K562 (cell line): ENCODE measurements around the gene LOXL3. TPM values are rescaled to one million over a fixed set of nuclear protein-coding genes. Genes with fewer than 3 reads are reported as not detected.

Experiments
- ATF4 ChIP-seq: fragments of 450-650 bp; formaldehyde crosslinking; IDR thresholded peaks from 2 replicates; pipeline ENCODE4 v1.4.0; 2022; ENCODE audit warnings: mild to moderate bottlenecking, moderate library complexity
- CEBPB ChIP-seq: fragments of 450-650 bp; IDR thresholded peaks from 2 replicates; pipeline ENCODE4 v1.6.1; 2016; ENCODE audit warnings: missing genetic modification characterization, missing compliant biosample characterization
- E2F1 ChIP-seq: sonication (generic); formaldehyde crosslinking; IDR thresholded peaks from 2 replicates; pipeline ENCODE4 v1.8.1; 2023; ENCODE audit warnings: mild to moderate bottlenecking, missing genetic modification reagents, moderate library complexity
- HNRNPH1 ChIP-seq: fragments of 200-400 bp; formaldehyde crosslinking; optimal IDR thresholded peaks from 2 replicates; pipeline ENCODE3; 2017; ENCODE audit warnings: low read depth, mild to moderate bottlenecking, low read length, moderate library complexity
- ILK ChIP-seq: fragments of 450-650 bp; IDR thresholded peaks from 2 replicates; pipeline ENCODE4 v1.6.1; 2016; ENCODE audit warnings: missing genetic modification characterization, low read depth, mild to moderate bottlenecking, missing compliant biosample characterization, moderate library complexity, borderline replicate concordance
- SRF ChIP-seq, 2 experiments: fragments of 250-450, 450-650 bp in 1 of 2; sonication (Bioruptor Pico) in 1 of 2; sonication (generic) in 1 of 2; formaldehyde crosslinking; IDR thresholded peaks; 2 replicates each; pipeline versions ENCODE4 v1.5.0 to v1.5.1; 2020 to 2022; ENCODE audit warnings: mild to moderate bottlenecking in 1 of 2, missing genetic modification reagents in 1 of 2
- UBTF ChIP-seq, 2 experiments: IDR thresholded peaks; 2 replicates each; pipeline ENCODE4 v1.6.1; 2012; ENCODE audit warnings: improper control_type of control experiment in 2 of 2, low read depth in 2 of 2, low read length in 2 of 2, borderline replicate concordance in 1 of 2
- ZFP36 ChIP-seq: fragments of 150-350 bp; IDR thresholded peaks from 2 replicates; pipeline ENCODE4 v1.6.1; 2018; ENCODE audit warnings: low read length, low read depth; ENCODE audit not compliant: partially characterized antibody
- ZKSCAN8 ChIP-seq: fragments of 200-800 bp; sonication (Bioruptor generic); IDR thresholded peaks from 2 replicates; pipeline ENCODE4 v1.6.1; 2016; ENCODE audit warnings: missing genetic modification characterization, missing compliant biosample characterization
- ZNF318 ChIP-seq, 2 experiments: fragments of 450-650 bp; IDR thresholded peaks; 2 replicates each; pipeline ENCODE4 v1.6.1; 2016; ENCODE audit warnings: mild to moderate bottlenecking in 2 of 2, borderline replicate concordance in 1 of 2, low read depth in 1 of 2, moderate library complexity in 1 of 2
- ZNF79 ChIP-seq: fragments of 250-450 bp; sonication (Bioruptor Pico); IDR thresholded peaks from 2 replicates; pipeline ENCODE4 v1.4.0; 2020; ENCODE audit warnings: low read depth, mild to moderate bottlenecking, moderate library complexity
- polyA plus RNA-seq, 8 experiments: library from polyadenylated mRNA; depleted of rRNA in 4 of 8; stranded (reverse) in 5 of 8; unstranded in 3 of 8; fragments of >200 nt; fragmentation: Nextera tagmentation in 2 of 8; fragmentation: Illumina TruSeq in 1 of 8; extraction: Ambion mirVana in 2 of 8; extraction: Trizol in 1 of 8; gene quantifications; 2 replicates each; pipeline versions ENCODE4 v1.2.1 to v1.2.3, GENCODE V29; 2011 to 2014; ENCODE audit warnings: inconsistent platforms in 1 of 8, missing spikeins in 1 of 8
- total RNA-seq, 7 experiments: library from RNA; depleted of rRNA in 6 of 7; stranded (reverse); fragments of >200 nt in 6 of 7; fragmentation: Illumina TruSeq in 2 of 7; extraction: Trizol in 2 of 7; gene quantifications; 2 replicates each; pipeline versions ENCODE4 v1.2.1 to v1.2.3, GENCODE V29; 2011 to 2021; ENCODE audit warnings: low replicate concordance in 1 of 7

Gene LOXL3
- total and polyA plus RNA-seq, 9 of the 15 experiments (the other 6 are each of a cell fraction or from before 2014, with no cell fraction given) = 0.22 to 0.99 (median 0.31) TPM

- TF ChIP-seq ZNF318 (IDR thresholded peaks at IDR 0.05; ENCODE audit: borderline replicate concordance in 1 of 2, low read depth in 1 of 2) (no peak), CEBPB (tag) (no peak), HNRNPH1 (no peak), ZFP36 (no peak), E2F1 (CRISPR knock-in tag) (no peak), SRF (CRISPR knock-in tag; IDR thresholded peaks at IDR 0.05) (peak in 1 of 2 experiments; percentile 59; a peak in 1 of 4 replicates), ZKSCAN8 (CRISPR knock-in tag) (no peak), ATF4 (CRISPR knock-in tag) (peak; percentile 5; the same call in 1 of the 2 replicates), UBTF (IDR thresholded peaks at IDR 0.05; ENCODE audit: borderline replicate concordance in 1 of 2, low read depth in 2 of 2, low read length in 2 of 2) (0 out of 4 replicates have a peak, but pooled peaks of 1 of the 2 experiments have one; percentile 34), ILK (no peak), ZNF79 (CRISPR knock-in tag) (no peak)
Observed at GRCh38 chr2:74529357-74530238, 24.1 kb downstream of the LOXL3 start, which contains the start of the genes AUP1 and HTRA2 (continued).
